ENCODE results near the gene CREG2. TPM values are rescaled to one million over a fixed set of nuclear protein-coding genes. Genes with fewer than 3 reads are reported as not detected.

The CREG2 gene
- total and polyA plus RNA-seq, 2 experiments from 2014 or later, result 0.15 to 0.22 TPM

- no peak for DNase-seq
- Histone ChIP-seq H3K9ac (no peak overlapping the region), H4K20me1 (ENCODE audit: insufficient read depth) (no peaks in the 10 kb centered on the region), H3K27ac (no peak overlapping the region), H3K27me3 (replicated peaks; ENCODE audit: insufficient read depth) (peaks cover 13% of the 10 kb centered on the region), H3F3A (ENCODE audit: insufficient read depth) (no peaks in the 10 kb centered on the region), H3K4me1 (ENCODE audit: insufficient read depth) (no peaks in the 10 kb centered on the region), H3K4me3 (no peak overlapping the region), H3K79me2 (ENCODE audit: insufficient read depth) (no peaks in the 10 kb centered on the region), H2AFZ (no peak overlapping the region), H3K4me2 (ENCODE audit: unreplicated experiment) (no peak overlapping the region), H3K9me3 (ENCODE audit: low read depth) (no peaks in the 10 kb centered on the region), H3K36me3 (ENCODE audit: low read depth) (no peaks in the 10 kb centered on the region), H3K9me2 (ENCODE audit: insufficient read depth) (no peaks in the 10 kb centered on the region)
- TF ChIP-seq EZH2 (IDR thresholded peaks at IDR 0.05; ENCODE audit: insufficient read depth, poor library complexity, severe bottlenecking) (no peak), EZH2phosphoT487 (IDR thresholded peaks at IDR 0.05; ENCODE audit: insufficient read depth, low read depth) (no peak)
- WGBS, 2 experiments (ENCODE audit: low coverage in 1 of 2, low lambda C conversion rate in 2 of 2, missing lambda C conversion rate in 2 of 2), result 93 to 95% methylated on average over 2 of the region's 2 CpGs
- in situ Hi-C loops (cut with MboI), result no loop called here
These were observed 4.9 kb downstream of the CREG2 start for GRCh38 chr2:101382442-101382841.

GRCh38 chr2:101380376-101380775, 6.9 kb downstream of the CREG2 start:
- Histone ChIP-seq H3F3A (ENCODE audit: insufficient read depth) (no peaks in the 10 kb centered on the region), H3K4me3 (no peak overlapping the region), H4K20me1 (ENCODE audit: insufficient read depth) (no peaks in the 10 kb centered on the region), H3K4me1 (ENCODE audit: insufficient read depth) (no peaks in the 10 kb centered on the region), H3K79me2 (ENCODE audit: insufficient read depth) (no peaks in the 10 kb centered on the region), H3K4me2 (ENCODE audit: unreplicated experiment) (no peak overlapping the region), H3K9me2 (ENCODE audit: insufficient read depth) (no peaks in the 10 kb centered on the region), H2AFZ (no peak overlapping the region), H3K9me3 (ENCODE audit: low read depth) (no peaks in the 10 kb centered on the region), H3K27me3 (replicated peaks; ENCODE audit: insufficient read depth) (no peaks in the 10 kb centered on the region; the same call in 1 of the 2 replicates), H3K36me3 (ENCODE audit: low read depth) (no peaks in the 10 kb centered on the region), H3K9ac (no peak overlapping the region), H3K27ac (no peak overlapping the region)
- no peak for TF ChIP-seq EZH2 (IDR thresholded peaks at IDR 0.05; ENCODE audit: insufficient read depth, poor library complexity, severe bottlenecking)
- no peak for TF ChIP-seq EZH2phosphoT487 (IDR thresholded peaks at IDR 0.05; ENCODE audit: insufficient read depth, low read depth)
- 42 to 50% methylated on average over 11 of the region's 11 CpGs for WGBS, 2 experiments (ENCODE audit: low coverage in 1 of 2, low lambda C conversion rate in 2 of 2, missing lambda C conversion rate in 2 of 2)
- DNase-seq, result peak; percentile 85
- in situ Hi-C loops (cut with MboI), result no loop called here

- 86 to 95% methylated on average over 2 of the region's 2 CpGs for WGBS, 2 experiments (ENCODE audit: low coverage in 1 of 2, low lambda C conversion rate in 2 of 2, missing lambda C conversion rate in 2 of 2)
- in situ Hi-C loops (cut with MboI), result no loop called here
These were observed 8.2 kb downstream of the CREG2 start for GRCh38 chr2:101379091-101379490.

GRCh38 chr2:101375653-101376052, 11.7 kb downstream of the CREG2 start:
- DNase-seq, result no peak
- Histone ChIP-seq H4K20me1 (ENCODE audit: insufficient read depth) (no peaks in the 10 kb centered on the region), H3K4me2 (ENCODE audit: unreplicated experiment) (no peak overlapping the region), H3K27me3 (replicated peaks; ENCODE audit: insufficient read depth) (no peaks in the 10 kb centered on the region; the same call in 1 of the 2 replicates), H2AFZ (no peak overlapping the region), H3K9ac (no peak overlapping the region), H3F3A (ENCODE audit: insufficient read depth) (no peaks in the 10 kb centered on the region), H3K27ac (no peak overlapping the region), H3K36me3 (ENCODE audit: low read depth) (no peaks in the 10 kb centered on the region), H3K9me3 (ENCODE audit: low read depth) (no peaks in the 10 kb centered on the region), H3K4me1 (ENCODE audit: insufficient read depth) (no peaks in the 10 kb centered on the region), H3K79me2 (ENCODE audit: insufficient read depth) (no peaks in the 10 kb centered on the region), H3K4me3 (no peak overlapping the region), H3K9me2 (ENCODE audit: insufficient read depth) (no peaks in the 10 kb centered on the region)
- in situ Hi-C loops (cut with MboI), result no loop called here
- no peak for TF ChIP-seq EZH2phosphoT487 (IDR thresholded peaks at IDR 0.05; ENCODE audit: insufficient read depth, low read depth)
- 53 to 61% methylated on average over 9 of the region's 9 CpGs for WGBS, 2 experiments (ENCODE audit: low coverage in 1 of 2, low lambda C conversion rate in 2 of 2, missing lambda C conversion rate in 2 of 2)

More at GRCh38 chr2:101379091-101379490, 8.2 kb downstream of the CREG2 start:
- Histone ChIP-seq H3K9me3 (ENCODE audit: low read depth) (no peaks in the 10 kb centered on the region), H3K79me2 (ENCODE audit: insufficient read depth) (no peaks in the 10 kb centered on the region), H2AFZ (no peak overlapping the region), H4K20me1 (ENCODE audit: insufficient read depth) (no peaks in the 10 kb centered on the region), H3K9me2 (ENCODE audit: insufficient read depth) (no peaks in the 10 kb centered on the region), H3K27ac (no peak overlapping the region), H3K36me3 (ENCODE audit: low read depth) (no peaks in the 10 kb centered on the region), H3K27me3 (replicated peaks; ENCODE audit: insufficient read depth) (no peaks in the 10 kb centered on the region; the same call in 1 of the 2 replicates), H3F3A (ENCODE audit: insufficient read depth) (no peaks in the 10 kb centered on the region), H3K9ac (no peak overlapping the region), H3K4me3 (no peak overlapping the region), H3K4me2 (ENCODE audit: unreplicated experiment) (no peak overlapping the region), H3K4me1 (ENCODE audit: insufficient read depth) (no peaks in the 10 kb centered on the region)
- no peak for DNase-seq
- TF ChIP-seq EZH2 (IDR thresholded peaks at IDR 0.05; ENCODE audit: insufficient read depth, poor library complexity, severe bottlenecking) (no peak), EZH2phosphoT487 (IDR thresholded peaks at IDR 0.05; ENCODE audit: insufficient read depth, low read depth) (no peak)

All from GM23248 (cell line).